Testis (tissue), 2 donors: Measurements from ENCODE around the gene GABRA4.

Source experiments
- CTCF ChIP-seq, 3 experiments: fragments of 450-650 bp in 2 of 3; fragments of 200-600 bp in 1 of 3; sonication (generic) in 1 of 3; IDR thresholded peaks; one replicate each; pipeline ENCODE4 v1.5.1; 2016 to 2019; ENCODE audit warnings: antibody characterized with exemption in 3 of 3, mild to moderate bottlenecking in 2 of 3, moderate library complexity in 1 of 3
- POLR2A ChIP-seq: fragments of 450-650 bp; IDR thresholded peaks from one replicate; pipeline ENCODE4 v1.6.1; 2017; ENCODE audit warnings: antibody characterized with exemption, mild to moderate bottlenecking, moderate library complexity

DNA sequence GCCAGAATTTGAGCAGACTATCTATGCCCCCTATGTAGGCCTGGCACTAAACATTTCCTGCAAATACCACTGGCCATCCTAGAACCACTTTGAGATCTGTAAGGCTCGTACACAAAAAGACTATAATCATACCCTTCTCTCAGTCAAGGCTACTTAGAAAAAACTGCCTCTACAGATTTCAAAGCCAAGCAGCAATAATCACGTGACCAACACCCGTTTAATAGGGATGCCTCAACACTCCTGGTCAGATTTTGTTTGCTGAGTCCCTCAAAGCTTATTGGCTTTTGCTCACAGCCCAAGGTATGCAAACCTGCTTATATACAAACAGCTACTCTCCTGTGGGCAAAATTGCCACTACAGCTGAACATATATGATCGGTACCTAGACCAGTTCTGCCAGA, 85.2 kb downstream of the GABRA4 start:
- TF ChIP-seq CTCF (IDR thresholded peaks at IDR 0.05) (no peak), POLR2A (no peak)
